ENCODE measurements around the gene KRT20. TPM values are rescaled to one million over a fixed set of nuclear protein-coding genes. Genes with fewer than 3 reads are reported as not detected.

Gene KRT20
- total and polyA plus RNA-seq, 2 of the 8 experiments (the other 6 are each of a cell fraction or from before 2014, with no cell fraction given) = not detected

GRCh38 chr17:40879026-40879425, 6.0 kb downstream of the KRT20 start:
- Histone ChIP-seq H3K23ac (ENCODE audit: insufficient read length) (no peak overlapping the region), H3K36me3 (ENCODE audit: control insufficient read depth in 2 of 4, insufficient read depth in 4 of 4, low read length in 3 of 4) (no peaks in the 10 kb centered on the region), H4K20me1 (replicated peaks in 1 of 2; ENCODE audit: control insufficient read depth in 1 of 2, insufficient read depth in 2 of 2, low read length in 2 of 2) (no peaks in the 10 kb centered on the region), H3K79me1 (ENCODE audit: low read depth, low read length) (no peaks in the 10 kb centered on the region), H2BK20ac (ENCODE audit: low read length) (no peak overlapping the region), H3K27ac (ENCODE audit: low read depth, low read length) (no peak overlapping the region), H3K14ac (ENCODE audit: insufficient read length) (no peak overlapping the region), H3K18ac (ENCODE audit: extremely low read depth, low read length) (no peak overlapping the region), H3K79me2 (ENCODE audit: control insufficient read depth in 1 of 2, insufficient read depth in 2 of 2, low read length in 2 of 2) (no peaks in the 10 kb centered on the region), H2BK5ac (ENCODE audit: low read depth, low read length) (no peak overlapping the region), H3K27me3 (replicated peaks in 1 of 4; ENCODE audit: control insufficient read depth in 3 of 4, extremely low read depth in 1 of 4, insufficient read depth in 3 of 4, low read length in 3 of 4) (no peaks in the 10 kb centered on the region), H3K9ac (replicated peaks in 1 of 4; ENCODE audit: extremely low read depth in 1 of 4, low read depth in 3 of 4, low read length in 3 of 4) (no peak overlapping the region), H2AFZ (ENCODE audit: low read length) (no peak overlapping the region), H4K91ac (replicated peaks; ENCODE audit: insufficient read length, low read length) (no peak overlapping the region), H3K23me2 (ENCODE audit: low read depth, low read length) (no peaks in the 10 kb centered on the region), H3K4me3 (ENCODE audit: extremely low read depth in 1 of 4, insufficient read depth in 2 of 4, low read depth in 3 of 4, low read length in 4 of 4) (no peak overlapping the region), H4K8ac (ENCODE audit: extremely low read depth, insufficient read depth, low read length) (no peak overlapping the region), H3K4me1 (replicated peaks in 1 of 4; ENCODE audit: control insufficient read depth in 3 of 4, insufficient read depth in 4 of 4, low read length in 3 of 4) (peaks cover 0 to under 1% (median 0%) of the 10 kb centered on the region in 4 experiments; a peak in 1 of 7 replicates), H2BK12ac (ENCODE audit: low read depth, low read length) (no peak overlapping the region), H2BK120ac (replicated peaks; ENCODE audit: low read depth, low read length) (no peak overlapping the region), H3K56ac (replicated peaks; ENCODE audit: insufficient read length, low read depth, low read length) (no peak overlapping the region), H2BK15ac (ENCODE audit: low read length) (no peak overlapping the region), H3K9me3 (ENCODE audit: insufficient read depth in 2 of 2, low read depth in 1 of 2, low read length in 1 of 2) (no peaks in the 10 kb centered on the region), H4K5ac (ENCODE audit: insufficient read length, low read depth, low read length) (no peak overlapping the region), H2AK5ac (ENCODE audit: low read depth, low read length) (no peak overlapping the region), H3K4me2 (ENCODE audit: insufficient read depth in 1 of 2, low read depth in 2 of 2, low read length in 2 of 2) (no peak overlapping the region), H3K4ac (replicated peaks; ENCODE audit: insufficient read length, low read depth, low read length) (no peak overlapping the region)
- TF ChIP-seq CHD1 (IDR thresholded peaks at IDR 0.05; ENCODE audit: low read depth, low read length) (no peak), HDAC6 (IDR thresholded peaks at IDR 0.05; ENCODE audit: low read depth, low read length) (no peak), SP1 (IDR thresholded peaks at IDR 0.05; ENCODE audit: low read depth, low read length) (no peak), SIX5 (IDR thresholded peaks at IDR 0.05; ENCODE audit: low read depth, low read length) (no peak), BRCA1 (IDR thresholded peaks at IDR 0.05; ENCODE audit: low read depth, low read length) (no peak), CTBP2 (IDR thresholded peaks at IDR 0.05; ENCODE audit: borderline replicate concordance, insufficient read depth, insufficient read length, low read length) (no peak), ZNF274 (IDR thresholded peaks at IDR 0.05; ENCODE audit: borderline replicate concordance, extremely low read depth, low read length) (no peak)
- WGBS, 2 experiments (ENCODE audit: extremely low coverage in 1 of 2, insufficient coverage in 1 of 2, insufficient read length in 1 of 2, insufficient replicate concordance in 2 of 2, low coverage in 1 of 2, low lambda C conversion rate in 2 of 2, missing lambda C conversion rate in 1 of 2) = 87% methylated on average over 1 of the region's 1 CpG; no CpG with 5 or more reads in 1 of the 2 experiments
- FAIRE-seq = no peak
- CTCF ChIA-PET (ENCODE audit: partially characterized antibody) = interaction anchor here (0.6 to 1.9 kb wide), 3 partner anchors 23 to 599 kb away, joined by 3 to 4 read pairs (median 4); no protein-coding TSS in a partner anchor
- POLR2A ChIA-PET (ENCODE audit: partially characterized antibody) = no interaction called here
- no peak for DNase-seq (ENCODE audit: low read depth in 1 of 2, low spot score in 2 of 2)
